Ascending aorta (tissue), 2 donors: ENCODE results near the gene PLA2G5. TPM values are rescaled to one million over a fixed set of nuclear protein-coding genes. Genes with fewer than 3 reads are reported as not detected.

Experiments used
- DNase-seq, 2 donors: peaks; one replicate each; pipeline ENCODE4 v3.0.0-alpha.2; 2019; ENCODE audit warnings: low spot score in 2 of 2
- H3K27ac ChIP-seq, 2 donors: fragments of 200-600 bp; sonication (generic); one replicate each; pipeline ENCODE4 v1.5.1; 2016 to 2017; ENCODE audit warnings: mild to moderate bottlenecking in 1 of 2
- H3K27me3 ChIP-seq: fragments of 200-600 bp; sonication (generic); one replicate; pipeline ENCODE4 v1.5.1; 2017
- H3K36me3 ChIP-seq, 2 donors: fragments of 200-600 bp; sonication (generic); one replicate each; pipeline ENCODE4 v1.5.1; 2016
- H3K4me1 ChIP-seq, 2 donors: fragments of 200-600 bp; sonication (generic); one replicate each; pipeline ENCODE4 v1.5.1; 2016 to 2017; ENCODE audit warnings: mild to moderate bottlenecking in 1 of 2
- H3K4me3 ChIP-seq, 2 donors: fragments of 200-600 bp; sonication (generic); one replicate each; pipeline ENCODE4 v1.5.1; 2016 to 2017; ENCODE audit warnings: mild to moderate bottlenecking in 1 of 2
- H3K9me3 ChIP-seq, 2 donors: fragments of 200-600 bp; sonication (generic); one replicate each; pipeline ENCODE4 v1.5.1; 2016
- CTCF ChIP-seq, 3 experiments: fragments of 200-600 bp in 2 of 3; fragments of 450-650 bp in 1 of 3; sonication (generic) in 2 of 3; IDR thresholded peaks; one replicate each; pipeline ENCODE4 v1.5.1; 2016 to 2019; ENCODE audit warnings: antibody characterized with exemption in 3 of 3, mild to moderate bottlenecking in 1 of 3, moderate library complexity in 1 of 3
- intact Hi-C: fragments of 100-400 bp; cut with DNase I; formaldehyde crosslinking; loops from one replicate; pipeline ENCODE4 v1.15.1; 2023
- total RNA-seq: library from RNA; depleted of rRNA; stranded (reverse); fragments of >200 nt; gene quantifications from one replicate; pipeline ENCODE4 v1.1.0, GENCODE V29; 2016

PLA2G5 gene
- total RNA-seq, 1 donor from 2014 or later = 8.5 TPM

- no peak overlapping the region for H3K27ac ChIP-seq
- no peak overlapping the region for H3K4me3 ChIP-seq
- no peak for TF ChIP-seq CTCF (IDR thresholded peaks at IDR 0.05)
- H3K9me3 ChIP-seq = no peaks in the 10 kb centered on the region
- intact Hi-C loops = no loop called here
- H3K36me3 ChIP-seq = no peaks in the 10 kb centered on the region
- H3K4me1 ChIP-seq = no peaks in the 10 kb centered on the region
- no peak for DNase-seq
- H3K27me3 ChIP-seq = no peaks in the 10 kb centered on the region
Observed at GRCh38 chr1:20134995-20135394, 65.0 kb downstream of the PLA2G5 start.

DNA sequence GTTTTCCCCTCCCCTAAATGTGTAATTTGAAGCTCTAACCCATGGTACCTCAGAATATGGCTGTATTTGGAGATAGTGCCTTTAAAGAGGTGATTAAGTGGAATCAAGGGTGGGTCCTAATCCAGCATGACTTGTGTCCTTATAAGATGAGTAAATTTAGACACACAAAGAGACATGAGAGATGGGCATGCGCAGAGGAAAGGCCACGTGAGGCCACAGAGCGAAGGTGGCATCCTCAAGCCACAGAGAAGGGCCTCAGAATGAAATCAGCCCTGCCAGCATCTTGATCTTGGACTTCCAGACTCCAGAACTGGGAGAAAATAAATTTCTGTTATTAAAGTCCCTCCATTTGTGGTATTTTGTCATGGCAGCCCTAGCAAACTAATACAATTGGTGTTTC lies 66.3 kb downstream of the PLA2G5 start:
- no peak for DNase-seq
- Histone ChIP-seq H3K4me3 (no peak overlapping the region), H3K4me1 (no peaks in the 10 kb centered on the region), H3K9me3 (no peaks in the 10 kb centered on the region), H3K27ac (no peak overlapping the region), H3K27me3 (no peaks in the 10 kb centered on the region), H3K36me3 (no peaks in the 10 kb centered on the region)
- no peak for TF ChIP-seq CTCF (IDR thresholded peaks at IDR 0.05)
- intact Hi-C loops = no loop called here

DNA sequence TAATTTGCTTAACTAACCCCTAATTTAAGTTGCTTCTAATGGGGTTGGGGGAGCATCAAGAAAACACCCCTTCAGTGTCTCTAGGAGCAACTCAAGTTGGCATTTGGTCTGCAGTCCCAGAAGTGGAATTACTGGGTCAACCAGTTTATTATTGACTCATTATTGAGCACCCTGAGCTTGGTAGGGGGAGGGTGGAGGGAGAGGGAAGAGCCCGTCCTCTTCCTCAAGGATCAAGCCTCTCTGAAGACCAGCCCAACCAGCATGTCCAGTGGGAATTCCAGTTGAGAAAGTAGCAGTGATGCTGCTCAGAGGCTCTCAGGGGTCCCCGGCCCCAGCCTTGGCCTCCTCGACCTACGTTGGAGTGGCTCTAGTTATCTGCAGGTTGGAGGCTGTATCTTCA lies 67.1 kb downstream of the PLA2G5 start:
- no peak for DNase-seq
- intact Hi-C loops = no loop called here
- no peaks in the 10 kb centered on the region for H3K27me3 ChIP-seq

GRCh38 chr1:20137604-20138003 lies 67.6 kb downstream of the PLA2G5 start:
- no peaks in the 10 kb centered on the region for H3K9me3 ChIP-seq
- H3K4me3 ChIP-seq = no peak overlapping the region
- no peaks in the 10 kb centered on the region for H3K36me3 ChIP-seq
- intact Hi-C loops = no loop called here
- no peak for TF ChIP-seq CTCF (IDR thresholded peaks at IDR 0.05)
- no peak for DNase-seq
- H3K27ac ChIP-seq = no peak overlapping the region
- H3K4me1 ChIP-seq = no peaks in the 10 kb centered on the region
- no peaks in the 10 kb centered on the region for H3K27me3 ChIP-seq

More for the DNA sequence above, 67.1 kb downstream of the PLA2G5 start:
- H3K36me3 ChIP-seq = no peaks in the 10 kb centered on the region
- no peaks in the 10 kb centered on the region for H3K9me3 ChIP-seq
- TF ChIP-seq CTCF (IDR thresholded peaks at IDR 0.05) = no peak
- no peaks in the 10 kb centered on the region for H3K4me1 ChIP-seq
- no peak overlapping the region for H3K4me3 ChIP-seq
- H3K27ac ChIP-seq = no peak overlapping the region

DNA sequence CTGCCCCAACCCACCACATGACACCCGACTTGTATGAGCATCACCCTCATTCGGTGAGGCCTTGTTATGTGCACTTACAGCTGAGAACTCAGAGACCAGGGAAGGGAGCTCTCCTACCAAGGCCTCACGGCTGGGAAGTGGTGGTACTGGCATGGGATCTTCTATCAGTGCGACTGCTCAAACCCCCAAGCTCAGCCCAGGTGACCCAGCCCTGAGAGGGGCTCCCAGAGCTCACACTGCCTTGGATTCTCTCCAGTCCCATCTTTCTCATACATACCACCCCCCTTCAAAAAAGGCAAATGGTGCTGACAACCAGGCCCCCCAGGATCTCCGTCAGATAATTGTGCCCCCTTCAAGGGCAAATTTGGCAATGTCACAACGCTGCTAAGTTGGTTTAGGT lies 68.4 kb downstream of the PLA2G5 start:
- intact Hi-C loops = no loop called here
- TF ChIP-seq CTCF (IDR thresholded peaks at IDR 0.05) = no peak
- DNase-seq = no peak
- Histone ChIP-seq H3K9me3 (no peaks in the 10 kb centered on the region), H3K36me3 (no peaks in the 10 kb centered on the region), H3K27me3 (no peaks in the 10 kb centered on the region), H3K4me1 (no peaks in the 10 kb centered on the region), H3K4me3 (no peak overlapping the region), H3K27ac (no peak overlapping the region)

- Histone ChIP-seq H3K36me3 (no peaks in the 10 kb centered on the region), H3K27ac (no peak within 1 kb of the TSS), H3K4me3 (no peak within 1 kb of the TSS), H3K9me3 (no peaks in the 10 kb centered on the region), H3K4me1 (no peaks in the 10 kb centered on the region), H3K27me3 (no peaks in the 10 kb centered on the region)
- no peak for DNase-seq
- TF ChIP-seq CTCF (IDR thresholded peaks at IDR 0.05) = no peak
- intact Hi-C loops = no loop called here
Observed at GRCh38 chr1:20138961-20139550, 69.1 kb downstream of the PLA2G5 start, which contains the start of gene PLA2G2F. Gene PLA2G2F (plus strand): TSS chr1:20139323. CDS start chr1:20139428, 105 bp downstream.
